Measurements from ENCODE around the gene GON7. TPM values are rescaled to one million over a fixed set of nuclear protein-coding genes. Genes with fewer than 3 reads are reported as not detected.

GON7 gene
- total RNA-seq, 4 donors from 2014 or later, result 8.9 to 12.7 (median 11.5) TPM

- TF ChIP-seq, protein P1, sequence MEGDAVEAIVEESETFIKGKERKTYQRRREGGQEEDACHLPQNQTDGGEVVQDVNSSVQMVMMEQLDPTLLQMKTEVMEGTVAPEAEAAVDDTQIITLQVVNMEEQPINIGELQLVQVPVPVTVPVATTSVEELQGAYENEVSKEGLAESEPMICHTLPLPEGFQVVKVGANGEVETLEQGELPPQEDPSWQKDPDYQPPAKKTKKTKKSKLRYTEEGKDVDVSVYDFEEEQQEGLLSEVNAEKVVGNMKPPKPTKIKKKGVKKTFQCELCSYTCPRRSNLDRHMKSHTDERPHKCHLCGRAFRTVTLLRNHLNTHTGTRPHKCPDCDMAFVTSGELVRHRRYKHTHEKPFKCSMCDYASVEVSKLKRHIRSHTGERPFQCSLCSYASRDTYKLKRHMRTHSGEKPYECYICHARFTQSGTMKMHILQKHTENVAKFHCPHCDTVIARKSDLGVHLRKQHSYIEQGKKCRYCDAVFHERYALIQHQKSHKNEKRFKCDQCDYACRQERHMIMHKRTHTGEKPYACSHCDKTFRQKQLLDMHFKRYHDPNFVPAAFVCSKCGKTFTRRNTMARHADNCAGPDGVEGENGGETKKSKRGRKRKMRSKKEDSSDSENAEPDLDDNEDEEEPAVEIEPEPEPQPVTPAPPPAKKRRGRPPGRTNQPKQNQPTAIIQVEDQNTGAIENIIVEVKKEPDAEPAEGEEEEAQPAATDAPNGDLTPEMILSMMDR (IDR thresholded peaks at IDR 0.05; ENCODE audit: low read depth), result no peak
Measured at GRCh38 chr14:93195316-93195999, 11.4 kb downstream of the GON7 start.

DNA sequence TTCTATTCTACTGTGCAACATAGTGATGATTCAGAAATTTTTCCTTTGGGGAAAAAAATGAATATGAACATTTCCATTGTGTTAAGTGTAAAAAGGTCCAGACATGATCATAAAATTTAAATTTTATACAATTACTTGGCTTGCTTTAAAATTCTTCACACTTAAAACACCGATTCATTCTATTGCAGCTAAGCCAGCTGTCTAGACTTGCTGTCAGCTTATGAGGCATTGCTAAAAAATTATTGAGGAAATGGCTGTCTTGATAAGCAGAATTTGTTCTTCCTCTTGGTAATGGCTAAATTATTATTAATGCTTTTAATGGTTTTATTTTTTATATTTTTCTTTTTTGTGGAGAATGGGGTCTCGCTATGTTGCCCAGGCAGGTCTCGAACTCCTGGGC is 19.9 kb downstream of the GON7 start:
- TF ChIP-seq, protein P1 (IDR thresholded peaks at IDR 0.05; ENCODE audit: low read depth), result no peak

DNA sequence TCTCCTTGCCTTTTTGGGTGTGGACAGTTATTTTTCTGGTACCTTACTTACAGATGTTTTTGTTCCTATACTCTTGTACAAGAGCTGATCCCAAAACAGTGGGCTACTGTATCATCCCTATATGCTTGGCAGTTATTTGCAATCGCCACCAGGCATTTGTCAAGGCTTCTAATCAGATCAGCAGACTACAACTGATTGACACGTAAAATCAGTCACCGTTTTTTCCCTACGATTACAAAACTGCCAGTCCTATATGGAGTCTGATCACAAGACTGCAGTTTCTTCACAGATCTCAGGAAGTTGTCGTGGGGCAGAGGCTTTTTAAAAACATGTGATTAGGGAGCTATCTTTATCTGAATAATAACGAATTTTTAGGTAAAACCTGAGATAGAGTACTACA is 20.4 kb downstream of the GON7 start:
- TF ChIP-seq, protein P1 (IDR thresholded peaks at IDR 0.05; ENCODE audit: low read depth), result no peak

- TF ChIP-seq, protein P1 (IDR thresholded peaks at IDR 0.05; ENCODE audit: low read depth), result no peak
Measured at GRCh38 chr14:93185349-93185720, 21.5 kb downstream of the GON7 start.

DNA sequence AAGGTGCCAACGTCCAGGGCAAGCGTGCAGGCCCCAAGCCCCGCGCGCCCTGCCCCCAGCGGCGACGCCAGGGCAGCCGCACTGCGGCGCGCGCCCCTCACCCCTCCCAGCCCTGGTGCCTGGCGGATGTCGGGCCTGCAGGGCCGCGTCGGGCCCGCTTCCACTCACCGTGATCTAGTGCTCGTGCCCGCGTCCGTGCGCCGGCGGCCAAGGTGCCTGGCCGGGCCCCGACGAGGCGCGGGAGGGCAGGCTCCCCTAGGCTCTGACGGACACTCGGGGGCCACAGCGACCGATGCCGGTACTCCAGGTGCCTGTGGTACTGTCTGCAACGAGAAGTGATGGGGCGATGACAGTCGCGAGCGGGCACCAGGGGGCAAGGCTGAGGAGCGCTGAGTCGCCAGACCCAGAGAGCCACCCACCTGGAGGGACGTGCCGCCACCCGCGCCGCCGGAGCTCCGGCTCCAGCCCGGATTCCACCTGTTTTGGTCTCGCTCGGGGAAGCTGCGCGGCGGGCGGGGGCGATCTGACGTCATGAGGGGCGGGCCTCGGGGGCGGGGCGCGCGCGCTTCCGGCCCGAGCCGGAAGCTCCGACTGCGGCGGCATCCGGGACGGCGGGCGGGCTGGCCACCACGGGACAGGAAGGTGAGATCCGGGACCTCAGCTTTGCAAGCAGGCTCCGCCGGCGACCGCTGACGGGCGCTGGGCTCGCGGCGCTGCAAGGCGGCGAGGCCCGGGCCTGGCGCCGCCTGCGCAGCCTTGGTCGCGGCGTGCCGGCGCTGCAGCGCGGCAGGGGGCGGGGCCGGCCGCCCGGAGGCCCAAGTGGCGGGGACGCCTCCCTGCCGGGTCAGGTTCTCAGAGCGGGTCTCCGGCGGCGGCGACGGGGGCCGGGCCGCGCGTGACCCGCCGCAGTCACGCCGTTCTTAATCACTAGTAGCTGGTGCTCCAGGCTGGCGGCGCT is 22.2 kb downstream of the GON7 start, which contains the start of the genes LYSET and MOAP1:
LYSET (plus strand) TSS at position 927 of the 958 bp plus-strand sequence. CDS start 89 bp downstream, outside the sequence.
MOAP1 (minus strand) TSS at position 507 of the 958 bp plus-strand sequence. CDS start 655 bp downstream, outside the sequence.
- TF ChIP-seq, protein P1 (IDR thresholded peaks at IDR 0.05; ENCODE audit: low read depth), result no peak

DNA sequence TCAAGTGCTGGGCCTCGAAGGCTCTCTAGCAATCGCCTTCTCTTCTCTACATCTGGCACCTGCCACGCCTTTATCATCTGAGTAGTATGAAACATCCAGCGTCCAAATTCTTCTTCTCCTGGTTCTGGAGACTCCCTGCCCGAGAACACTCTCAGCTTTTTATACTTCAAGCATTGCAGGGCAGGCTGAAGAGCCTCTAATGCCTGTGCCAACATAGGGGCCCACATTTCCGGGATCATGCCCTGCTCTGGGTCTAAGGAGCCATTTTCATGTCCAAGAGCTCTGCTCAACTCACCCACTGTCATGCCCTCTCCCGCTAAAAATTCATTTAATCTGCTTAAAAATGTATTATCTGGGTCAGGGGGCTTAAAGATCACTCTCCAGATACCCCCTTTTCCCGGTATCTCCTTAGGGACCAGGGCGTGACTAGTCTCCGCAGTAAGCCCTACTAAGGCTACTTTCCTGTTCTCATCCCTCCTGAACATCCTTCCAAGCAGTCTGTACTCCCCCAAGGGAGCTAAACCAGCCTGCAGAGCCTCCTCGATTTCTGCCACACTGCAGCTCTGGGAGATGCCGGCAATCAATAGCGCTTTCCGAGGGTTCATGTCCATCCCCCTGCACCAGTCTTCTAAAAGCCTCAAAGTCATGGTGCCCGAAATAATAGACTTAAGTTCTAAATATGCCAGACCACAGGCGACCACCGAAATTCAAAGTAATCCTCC is 23.1 kb downstream of the GON7 start:
- TF ChIP-seq, protein P1 (IDR thresholded peaks at IDR 0.05; ENCODE audit: low read depth), result no peak

Measured in subcutaneous adipose tissue (tissue), 4 donors.